K562 (cell line): ENCODE measurements around the gene CERCAM. TPM values are rescaled to one million over a fixed set of nuclear protein-coding genes. Genes with fewer than 3 reads are reported as not detected.

Experiments used
- CREB1 ChIP-seq, 2 experiments: sonication (generic) in 1 of 2; formaldehyde crosslinking in 1 of 2; IDR thresholded peaks; 2 replicates each; pipeline versions ENCODE4 v1.6.1 to v1.8.0; 2012 to 2022; ENCODE audit warnings: inconsistent platforms in 1 of 2, mild to moderate bottlenecking in 1 of 2, missing genetic modification reagents in 1 of 2, moderate library complexity in 1 of 2
- DMBX1 ChIP-seq: fragments of 250-450 bp; sonication (Bioruptor Pico); IDR thresholded peaks from 2 replicates; pipeline ENCODE4 v1.8.0; 2022; ENCODE audit warnings: inconsistent platforms, mild to moderate bottlenecking, moderate library complexity, borderline replicate concordance
- DNMT1 ChIP-seq: fragments of 450-650 bp; IDR thresholded peaks from 2 replicates; pipeline ENCODE4 v1.6.1; 2016; ENCODE audit warnings: antibody characterized with exemption, mild to moderate bottlenecking
- HNRNPL ChIP-seq: fragments of 200-400 bp; formaldehyde crosslinking; IDR thresholded peaks from 2 replicates; pipeline ENCODE4 v1.6.1; 2017; ENCODE audit warnings: low read depth, mild to moderate bottlenecking, low read length
- KLF1 ChIP-seq: fragments of 450-650 bp; IDR thresholded peaks from 2 replicates; pipeline ENCODE4 v1.6.1; 2016; ENCODE audit warnings: missing genetic modification characterization, missing compliant biosample characterization
- L3MBTL2 ChIP-seq: fragments of 450-650 bp; IDR thresholded peaks from 2 replicates; pipeline ENCODE4 v1.6.1; 2016; ENCODE audit warnings: mild to moderate bottlenecking, moderate library complexity
- MAX ChIP-seq: sonication (generic); formaldehyde crosslinking; IDR thresholded peaks from 2 replicates; pipeline ENCODE4 v1.9.0; 2022; ENCODE audit warnings: mild to moderate bottlenecking, missing genetic modification reagents
- MAZ ChIP-seq, 2 experiments: fragments of 450-650 bp in 1 of 2; sonication (generic) in 1 of 2; formaldehyde crosslinking; IDR thresholded peaks in 1 of 2; conservative IDR thresholded peaks in 1 of 2; 2 replicates each; pipeline versions ENCODE4 v1.4.0 to v1.5.0; 2020; ENCODE audit warnings: mild to moderate bottlenecking in 1 of 2, missing genetic modification reagents in 1 of 2
- MNT ChIP-seq, 2 experiments: fragments of 450-650 bp; conservative IDR thresholded peaks; 2 replicates each; pipeline ENCODE4 v1.6.1; 2017; ENCODE audit warnings: mild to moderate bottlenecking in 2 of 2, moderate library complexity in 2 of 2
- NBN ChIP-seq: fragments of 450-650 bp; IDR thresholded peaks from 2 replicates; pipeline ENCODE4 v1.6.1; 2016; ENCODE audit warnings: low read depth, mild to moderate bottlenecking
- NFRKB ChIP-seq: fragments of 450-650 bp; IDR thresholded peaks from 2 replicates; pipeline ENCODE4 v1.6.1; 2016; ENCODE audit warnings: low read depth
- RBM17 ChIP-seq: fragments of 200-400 bp; formaldehyde crosslinking; IDR thresholded peaks from 2 replicates; pipeline ENCODE4 v1.6.1; 2017; ENCODE audit warnings: low read depth, mild to moderate bottlenecking, low read length, borderline replicate concordance
- SETDB1 ChIP-seq: IDR thresholded peaks from one replicate; pipeline ENCODE4 v1.6.1; 2012; ENCODE audit warnings: low read length, control low read depth, inconsistent platforms
- ZBTB7A ChIP-seq: IDR thresholded peaks from 2 replicates; pipeline ENCODE4 v1.6.1; 2011; ENCODE audit warnings: low read depth, mild to moderate bottlenecking, low read length, moderate library complexity, borderline replicate concordance; ENCODE audit not compliant: control insufficient read depth
- ZNF354B ChIP-seq: fragments of 250-450 bp; sonication (Bioruptor Pico); IDR thresholded peaks from 2 replicates; pipeline ENCODE4 v1.4.0; 2020
- ZNF740 ChIP-seq, 3 experiments: fragments of 200-800 bp in 1 of 3; sonication (Bioruptor generic) in 1 of 3; sonication (generic) in 1 of 3; formaldehyde crosslinking in 1 of 3; IDR thresholded peaks; 2 replicates each; pipeline versions ENCODE4 v1.6.1 to v1.8.0; 2016 to 2022; ENCODE audit warnings: mild to moderate bottlenecking in 2 of 3, missing compliant biosample characterization in 2 of 3, missing genetic modification characterization in 2 of 3, missing genetic modification reagents in 1 of 3
- polyA plus RNA-seq, 8 experiments: library from polyadenylated mRNA; depleted of rRNA in 4 of 8; stranded (reverse) in 5 of 8; unstranded in 3 of 8; fragments of >200 nt; fragmentation: Nextera tagmentation in 2 of 8; fragmentation: Illumina TruSeq in 1 of 8; extraction: Ambion mirVana in 2 of 8; extraction: Trizol in 1 of 8; gene quantifications; 2 replicates each; pipeline versions ENCODE4 v1.2.1 to v1.2.3, GENCODE V29; 2011 to 2014; ENCODE audit warnings: inconsistent platforms in 1 of 8, missing spikeins in 1 of 8
- total RNA-seq, 7 experiments: library from RNA; depleted of rRNA in 6 of 7; stranded (reverse); fragments of >200 nt in 6 of 7; fragmentation: Illumina TruSeq in 2 of 7; extraction: Trizol in 2 of 7; gene quantifications; 2 replicates each; pipeline versions ENCODE4 v1.2.1 to v1.2.3, GENCODE V29; 2011 to 2021; ENCODE audit warnings: low replicate concordance in 1 of 7

CERCAM gene
- total and polyA plus RNA-seq, 9 of the 15 experiments (the other 6 are each of a cell fraction or from before 2014, with no cell fraction given), result 0.75 to 24.0 (median 18.0) TPM

GRCh38 chr9:128420060-128420650 lies 502 bp upstream of the CERCAM start (continued):
- TF ChIP-seq HNRNPL (peak; percentile 64; the same call in 1 of the 2 replicates), CREB1 (IDR thresholded peaks at IDR 0.05) (peak; percentile 65), CREB1 (CRISPR knock-in tag; IDR thresholded peaks at IDR 0.05) (0 out of 2 replicates have a peak, but pooled peaks have one; percentile 35), MAX (CRISPR knock-in tag) (peak; percentile 71), NFRKB (no peak), ZNF740 (CRISPR knock-in tag; IDR thresholded peaks at IDR 0.05) (no peak), ZNF740 (tag; IDR thresholded peaks at IDR 0.05) (no peak), NBN (0 out of 2 replicates have a peak, but pooled peaks have one; percentile 56), MNT (conservative IDR thresholded peaks at IDR 0.05) (peak in 1 of 2 experiments; percentile 90; a peak in 3 of 4 replicates), RBM17 (no peak), L3MBTL2 (peak; percentile 82), SETDB1 (no peak), KLF1 (tag) (peak; percentile 63; the same call in 1 of the 2 replicates), ZNF354B (CRISPR knock-in tag) (no peak), DMBX1 (CRISPR knock-in tag) (0 out of 2 replicates have a peak, but pooled peaks have one; percentile 26), ZBTB7A (peak; percentile 100), MAZ (CRISPR knock-in tag; conservative IDR thresholded peaks at IDR 0.05 in 1 of 2, IDR thresholded peaks at IDR 0.05 in 1 of 2) (peak; percentile 90 to 97; a peak in 3 of 4 replicates), DNMT1 (no peak)
